ENCODE results near the gene SLC35F3.
"Not testable (repeated sequence)": the region's sequence is repeated elsewhere in the genome, so short reads cannot be mapped to it uniquely, and the experiment has no call there.

DNA sequence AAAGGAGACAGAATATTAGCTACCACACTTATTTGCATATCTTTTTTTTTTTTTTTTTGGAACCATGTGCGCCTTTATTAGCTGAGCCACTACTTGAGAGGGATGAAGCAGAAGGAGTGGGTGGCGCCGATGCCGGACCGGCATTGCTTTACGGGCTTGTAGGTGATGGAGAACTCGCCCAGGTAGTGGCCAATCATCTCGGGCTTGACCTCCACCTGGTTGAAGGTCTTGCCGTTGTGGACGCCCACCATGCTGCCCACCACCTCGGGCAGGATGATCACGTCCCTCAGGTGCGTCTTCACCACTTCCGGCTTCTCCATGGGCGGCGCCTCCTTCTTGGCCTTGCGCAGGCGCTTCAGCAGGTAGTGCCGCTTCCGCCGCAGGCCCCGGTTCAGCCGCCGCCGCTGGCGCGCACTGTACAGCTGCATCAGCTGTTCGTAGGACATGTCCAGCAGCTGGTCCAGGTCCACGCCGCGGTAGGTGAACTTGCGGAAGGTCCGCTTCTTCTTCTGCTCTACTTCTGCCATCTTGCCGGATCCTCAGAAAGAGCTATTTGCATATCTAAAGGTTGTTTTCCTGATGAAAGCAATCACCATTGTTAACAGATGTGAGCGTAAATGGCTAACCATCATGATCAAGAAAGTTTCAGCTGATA lies 452.3 kb downstream of the SLC35F3 start:
- TF ChIP-seq, protein P1, sequence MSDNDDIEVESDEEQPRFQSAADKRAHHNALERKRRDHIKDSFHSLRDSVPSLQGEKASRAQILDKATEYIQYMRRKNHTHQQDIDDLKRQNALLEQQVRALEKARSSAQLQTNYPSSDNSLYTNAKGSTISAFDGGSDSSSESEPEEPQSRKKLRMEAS (IDR thresholded peaks at IDR 0.05; ENCODE audit: low read depth) = 0 out of 2 replicates have a peak, but pooled peaks have one; percentile 12
- 0 out of 2 replicates have a peak, but pooled peaks have one; percentile 20 for TF ChIP-seq POLR2AphosphoS5 (IDR thresholded peaks at IDR 0.05; ENCODE audit: low read depth, low read length)
- TF ChIP-seq, protein P2, sequence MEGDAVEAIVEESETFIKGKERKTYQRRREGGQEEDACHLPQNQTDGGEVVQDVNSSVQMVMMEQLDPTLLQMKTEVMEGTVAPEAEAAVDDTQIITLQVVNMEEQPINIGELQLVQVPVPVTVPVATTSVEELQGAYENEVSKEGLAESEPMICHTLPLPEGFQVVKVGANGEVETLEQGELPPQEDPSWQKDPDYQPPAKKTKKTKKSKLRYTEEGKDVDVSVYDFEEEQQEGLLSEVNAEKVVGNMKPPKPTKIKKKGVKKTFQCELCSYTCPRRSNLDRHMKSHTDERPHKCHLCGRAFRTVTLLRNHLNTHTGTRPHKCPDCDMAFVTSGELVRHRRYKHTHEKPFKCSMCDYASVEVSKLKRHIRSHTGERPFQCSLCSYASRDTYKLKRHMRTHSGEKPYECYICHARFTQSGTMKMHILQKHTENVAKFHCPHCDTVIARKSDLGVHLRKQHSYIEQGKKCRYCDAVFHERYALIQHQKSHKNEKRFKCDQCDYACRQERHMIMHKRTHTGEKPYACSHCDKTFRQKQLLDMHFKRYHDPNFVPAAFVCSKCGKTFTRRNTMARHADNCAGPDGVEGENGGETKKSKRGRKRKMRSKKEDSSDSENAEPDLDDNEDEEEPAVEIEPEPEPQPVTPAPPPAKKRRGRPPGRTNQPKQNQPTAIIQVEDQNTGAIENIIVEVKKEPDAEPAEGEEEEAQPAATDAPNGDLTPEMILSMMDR (IDR thresholded peaks at IDR 0.05) = not testable (repeated sequence)
- not testable (repeated sequence) for TF ChIP-seq EZH2phosphoT487 (IDR thresholded peaks at IDR 0.05; ENCODE audit: borderline replicate concordance, low read depth)

Data from SK-N-SH (cell line).